HL-60/S4 (cell line): ENCODE data around the gene PAPSS1.
"Not testable (repeated sequence)": the region's sequence is repeated elsewhere in the genome, so short reads cannot be mapped to it uniquely, and the experiment has no call there.

Experiments used
- in situ Hi-C: fragments of 300-500 bp; cut with MboI; formaldehyde crosslinking; loops from 2 replicates; pipeline ENCODE4 v1.14.3; 2022; ENCODE audit warnings: low sequenced_read_pairs

PAPSS1 gene

GRCh38 chr4:107729050-107729449, 9.0 kb upstream of the PAPSS1 start:
- in situ Hi-C loops, result not testable (repeated sequence)

GRCh38 chr4:107726131-107726925, 6.3 kb upstream of the PAPSS1 start:
- in situ Hi-C loops, result not testable (repeated sequence)

DNA sequence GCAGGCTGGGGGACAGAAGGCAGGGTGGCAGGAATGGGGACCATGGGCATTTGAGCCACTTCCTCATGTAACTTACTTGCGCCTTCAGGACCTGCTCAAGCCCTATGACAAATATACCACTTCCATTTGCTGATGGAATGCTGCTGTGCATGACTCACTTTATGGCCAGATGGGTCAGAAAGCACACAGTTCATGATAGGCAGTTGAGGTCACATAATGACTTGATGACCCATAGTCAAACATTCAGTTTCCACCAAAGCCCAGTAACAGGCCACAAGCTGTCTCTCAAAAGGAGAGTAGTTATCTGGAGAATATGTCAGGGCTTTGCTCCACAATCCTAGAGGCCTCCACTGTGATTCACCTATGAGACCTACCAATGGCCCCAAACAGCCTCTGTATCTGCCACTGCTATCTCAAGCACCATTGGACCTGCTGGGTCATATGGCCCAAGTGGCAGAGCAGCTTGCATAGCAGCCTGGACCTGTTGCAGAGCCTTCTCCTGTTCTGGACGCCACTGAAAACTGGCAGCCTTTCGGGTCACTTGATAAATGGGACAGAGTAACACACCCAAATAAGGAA, 5.3 kb upstream of the PAPSS1 start:
- in situ Hi-C loops, result no loop called here

DNA sequence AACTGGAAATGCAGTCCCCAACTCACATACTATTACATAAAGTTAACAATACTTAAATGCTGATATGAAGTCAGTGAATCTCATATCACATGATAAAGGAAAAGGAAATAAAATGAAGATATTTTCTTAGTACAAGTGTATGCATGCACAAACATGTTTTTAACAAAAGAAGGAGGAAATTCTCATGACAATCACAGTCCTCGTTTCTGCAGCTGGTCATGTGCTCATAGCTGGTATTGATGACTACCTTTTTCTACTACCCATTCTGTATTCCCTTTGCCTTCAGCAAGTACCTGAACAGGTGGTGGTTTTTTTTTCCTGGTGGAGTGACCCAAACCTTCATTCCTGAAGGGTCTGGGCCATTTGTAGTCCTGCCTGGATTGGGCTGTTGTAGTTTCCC, 3.3 kb upstream of the PAPSS1 start:
- in situ Hi-C loops, result not testable (repeated sequence)

GRCh38 chr4:107721436-107722100, 1.5 kb upstream of the PAPSS1 start:
- in situ Hi-C loops, result no loop called here

GRCh38 chr4:107719207-107719921, 670 bp downstream of the PAPSS1 start:
- in situ Hi-C loops, result no loop called here

- in situ Hi-C loops, result no loop called here
Measured at GRCh38 chr4:107718351-107718965, 1.6 kb downstream of the PAPSS1 start.

GRCh38 chr4:107714256-107714655, 5.8 kb downstream of the PAPSS1 start:
- in situ Hi-C loops, result no loop called here

DNA sequence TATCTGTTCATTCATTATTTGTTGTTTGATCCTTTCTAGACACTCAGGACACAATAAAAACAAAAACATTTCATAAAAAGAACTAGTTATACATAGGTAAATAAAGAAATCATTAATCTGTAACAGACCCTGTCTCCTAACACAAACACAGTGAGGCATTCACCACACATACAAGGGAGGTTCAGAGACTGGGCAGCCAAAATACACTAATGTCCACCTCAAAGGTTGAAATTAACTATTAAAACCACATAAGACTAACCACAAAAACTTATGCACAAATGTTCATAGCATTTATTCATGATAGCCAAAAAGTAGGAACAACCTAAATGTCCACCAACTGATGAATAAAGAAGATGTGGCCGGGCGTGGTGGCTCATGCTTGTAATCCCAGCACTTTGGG, 7.8 kb downstream of the PAPSS1 start:
- in situ Hi-C loops, result no loop called here

- in situ Hi-C loops, result no loop called here
Measured at GRCh38 chr4:107711831-107712230, 8.2 kb downstream of the PAPSS1 start.

GRCh38 chr4:107710493-107711459, 9.3 kb downstream of the PAPSS1 start:
- in situ Hi-C loops, result no loop called here

GRCh38 chr4:107709916-107710315, 10.1 kb downstream of the PAPSS1 start:
- in situ Hi-C loops, result no loop called here

DNA sequence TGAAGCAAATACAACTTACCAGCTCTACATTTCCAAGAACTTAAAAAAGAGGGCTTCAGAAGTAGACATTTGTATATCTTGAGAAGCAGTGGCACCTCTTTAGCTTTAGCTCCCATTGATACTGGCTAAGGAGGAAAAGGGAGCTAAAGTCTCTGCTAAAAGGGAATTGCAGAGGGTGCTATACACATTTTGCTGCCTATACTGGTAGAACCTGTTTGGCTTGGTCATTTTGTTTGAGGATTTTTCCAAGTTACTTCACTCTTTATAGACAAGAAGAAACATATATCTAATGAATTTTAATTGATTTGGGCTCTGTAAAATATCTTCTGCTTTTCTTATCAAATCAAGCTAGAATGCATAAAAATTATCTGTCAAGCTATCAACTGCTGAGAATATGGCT, 11.8 kb downstream of the PAPSS1 start:
- in situ Hi-C loops, result no loop called here

DNA sequence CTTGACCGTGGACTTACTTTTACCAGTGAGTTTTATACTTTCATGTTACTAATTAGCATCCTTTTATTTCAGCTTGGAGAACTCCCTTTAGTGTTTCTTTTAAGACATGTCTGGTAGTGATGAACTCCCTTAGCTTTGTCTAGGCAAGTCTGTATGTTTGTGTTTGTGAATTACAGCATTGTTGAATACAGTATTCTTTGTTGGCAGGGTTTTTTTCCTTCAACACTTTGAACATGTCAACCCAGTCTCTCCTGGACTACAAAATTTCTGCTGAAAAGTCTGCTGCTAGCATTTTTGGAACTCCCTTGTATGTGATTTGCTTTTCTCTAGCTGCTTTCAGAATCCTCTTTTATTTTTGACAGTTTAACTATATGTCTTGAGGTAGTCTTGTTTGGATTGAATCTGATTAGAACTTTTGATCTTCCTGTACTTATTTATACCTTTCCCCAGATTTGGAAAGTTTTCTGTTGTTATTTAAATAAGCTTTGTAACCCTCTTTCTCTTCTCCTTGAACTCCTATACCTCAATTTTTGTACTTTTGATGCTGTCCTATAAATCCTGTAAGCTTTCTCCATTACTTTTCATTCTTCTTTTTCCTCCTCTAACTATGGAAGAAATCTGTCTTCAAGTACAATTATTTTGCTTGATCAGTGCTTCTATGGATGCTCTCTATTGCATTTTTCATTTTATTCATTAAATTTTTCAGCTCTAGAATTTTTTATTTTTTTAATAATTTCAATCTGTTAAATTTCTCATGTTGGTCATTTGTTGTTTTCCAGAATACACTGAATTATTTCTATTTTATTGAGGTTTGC, 14.1 kb downstream of the PAPSS1 start:
- in situ Hi-C loops, result no loop called here

DNA sequence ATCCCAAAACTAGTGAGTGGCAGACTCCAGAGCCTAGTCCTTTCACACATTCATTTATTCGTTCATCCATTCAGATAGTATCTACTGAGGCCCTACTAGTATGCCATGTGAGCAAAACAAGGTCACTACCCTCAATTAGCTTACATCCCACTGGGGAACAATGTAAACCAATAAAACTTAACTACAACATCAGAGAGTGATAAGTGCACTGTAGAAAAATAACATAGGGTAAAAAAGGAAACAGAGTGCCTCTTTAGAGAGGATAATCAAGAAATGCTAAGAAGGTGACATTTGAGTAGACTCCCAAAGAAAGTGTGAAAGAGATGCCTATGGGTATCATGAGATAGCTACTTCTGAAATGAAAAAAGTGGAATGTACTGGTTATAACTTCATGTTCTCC, 18.5 kb downstream of the PAPSS1 start:
- in situ Hi-C loops, result no loop called here

DNA sequence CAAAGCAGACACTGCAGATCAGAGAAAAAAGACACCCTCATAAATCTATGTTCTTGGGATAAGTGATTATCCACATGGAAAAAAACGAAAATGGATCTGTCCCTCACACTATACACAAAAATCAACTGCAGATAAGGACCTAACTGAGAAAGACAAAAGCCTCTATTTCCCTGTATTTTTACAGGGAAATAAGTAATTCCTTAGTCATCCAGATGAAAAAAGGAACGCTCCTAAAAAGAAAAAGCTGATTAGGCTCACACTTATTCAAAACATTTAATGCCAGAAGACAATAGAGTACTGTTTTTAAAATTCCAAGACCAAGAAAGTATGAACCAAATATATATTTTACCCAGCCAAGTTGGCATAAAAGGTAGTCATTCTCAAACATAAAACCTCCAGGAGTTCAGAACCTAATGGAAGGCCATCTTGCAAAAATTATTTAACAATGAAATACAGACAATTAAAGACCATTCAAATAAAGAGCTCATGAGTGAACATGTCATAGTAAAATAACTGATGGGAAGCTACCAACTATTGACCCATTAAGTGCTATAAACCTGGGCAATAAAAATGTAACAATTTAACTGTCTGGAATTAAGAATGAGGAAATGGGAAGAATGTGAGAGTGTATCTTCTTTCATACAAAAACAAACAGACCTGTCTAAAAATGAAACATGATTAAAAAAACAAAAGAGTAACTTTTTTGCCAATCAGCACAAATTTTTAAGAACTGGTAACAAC, 20.4 kb downstream of the PAPSS1 start:
- in situ Hi-C loops, result no loop called here

DNA sequence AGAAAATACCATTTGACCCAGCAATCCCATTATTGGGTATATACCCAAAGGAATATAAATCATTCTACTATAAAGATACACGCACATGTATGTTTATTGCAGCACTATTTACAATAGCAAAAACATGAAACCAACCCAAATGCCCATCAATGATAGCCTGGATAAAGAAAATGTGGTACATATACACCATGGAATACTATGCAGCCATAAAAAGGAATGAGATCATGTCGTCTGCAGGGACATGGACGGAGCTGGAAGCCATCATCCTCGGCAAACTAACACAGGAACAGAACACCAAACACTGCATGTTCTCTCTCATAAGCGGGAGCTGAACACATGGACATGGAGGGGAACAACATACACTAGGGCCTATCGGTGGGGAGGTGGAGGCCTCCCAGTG, 23.8 kb downstream of the PAPSS1 start:
- in situ Hi-C loops, result not testable (repeated sequence)

- in situ Hi-C loops, result no loop called here
Measured at GRCh38 chr4:107693132-107693531, 26.9 kb downstream of the PAPSS1 start.
